HG03432 (cell line): Measurements from ENCODE around the gene OR5AC2.

ENCODE experiments used
- ATAC-seq: cut with Tn5 transposase; IDR thresholded peaks from one replicate; pipeline ENCODE4 v1.9.1; 2021; ENCODE audit warnings: mild to moderate bottlenecking, moderate library complexity; ENCODE audit not compliant: unreplicated experiment

Gene OR5AC2

GRCh38 chr3:98086873-98087272 lies at the start of gene OR5AC2:
OR5AC2 (plus strand) TSS chr3:98087173; CDS start chr3:98087173, 0 bp downstream.
- ATAC-seq = no peak

GRCh38 chr3:98038286-98038685 lies 48.7 kb upstream of the OR5AC2 start:
- ATAC-seq = no peak

GRCh38 chr3:98038876-98039275 lies 48.1 kb upstream of the OR5AC2 start:
- ATAC-seq = peak; percentile 16

GRCh38 chr3:98039322-98040024 lies 47.5 kb upstream of the OR5AC2 start:
- ATAC-seq = peak; percentile 96

GRCh38 chr3:98041350-98041749 lies 45.6 kb upstream of the OR5AC2 start:
- no peak for ATAC-seq

GRCh38 chr3:98048586-98048985 lies 38.4 kb upstream of the OR5AC2 start:
- no peak for ATAC-seq

GRCh38 chr3:98049271-98049670 lies 37.7 kb upstream of the OR5AC2 start:
- no peak for ATAC-seq

GRCh38 chr3:98056035-98056434 lies 30.9 kb upstream of the OR5AC2 start:
- ATAC-seq = no peak

GRCh38 chr3:98057631-98058030 lies 29.3 kb upstream of the OR5AC2 start:
- ATAC-seq = no peak

GRCh38 chr3:98058244-98058960 lies 28.6 kb upstream of the OR5AC2 start:
- no peak for ATAC-seq

GRCh38 chr3:98068824-98069223 lies 18.1 kb upstream of the OR5AC2 start:
- no peak for ATAC-seq

- no peak for ATAC-seq
Measured at GRCh38 chr3:98070840-98071239, 16.1 kb upstream of the OR5AC2 start.

GRCh38 chr3:98073486-98073885 lies 13.5 kb upstream of the OR5AC2 start:
- no peak for ATAC-seq

- ATAC-seq = no peak
Measured at GRCh38 chr3:98095882-98096281, 8.9 kb downstream of the OR5AC2 start.

- no peak for ATAC-seq
Measured at GRCh38 chr3:98099848-98100247, 12.9 kb downstream of the OR5AC2 start.

- no peak for ATAC-seq
Measured at GRCh38 chr3:98108162-98108561, 21.2 kb downstream of the OR5AC2 start.

- no peak for ATAC-seq
Measured at GRCh38 chr3:98109807-98110549, 23.0 kb downstream of the OR5AC2 start.

- no peak for ATAC-seq
Measured at GRCh38 chr3:98110550-98110908, 23.6 kb downstream of the OR5AC2 start.

GRCh38 chr3:98114264-98114663 lies 27.3 kb downstream of the OR5AC2 start:
- no peak for ATAC-seq

GRCh38 chr3:98115717-98116116 lies 28.7 kb downstream of the OR5AC2 start:
- no peak for ATAC-seq

- ATAC-seq = no peak
Measured at GRCh38 chr3:98130421-98130820, 43.4 kb downstream of the OR5AC2 start, which contains the start of gene OR5H1. OR5H1 (plus strand) TSS chr3:98130721; CDS start chr3:98132698, 1,977 bp downstream.

- no peak for ATAC-seq
Measured at GRCh38 chr3:98136631-98137030, 49.7 kb downstream of the OR5AC2 start.
